ENCODE measurements around the gene R3HDM1. TPM values are rescaled to one million over a fixed set of nuclear protein-coding genes. Genes with fewer than 3 reads are reported as not detected.

R3HDM1 gene
- total RNA-seq, 1 experiment from 2014 or later: 62.6 TPM

GRCh38 chr2:135728064-135728743 lies 196.9 kb downstream of the R3HDM1 start:
- Histone ChIP-seq H3K36me3 (ENCODE audit: control insufficient read depth, insufficient read depth, low read length) (peaks cover 8% of the 10 kb centered on the region), H3K4me3 (ENCODE audit: low read depth in 2 of 2, low read length in 2 of 2) (no peak overlapping the region), H3K27ac (ENCODE audit: low read length) (no peak overlapping the region), H3K9me3 (ENCODE audit: control insufficient read depth, insufficient read depth, low read depth, low read length) (no peaks in the 10 kb centered on the region), H3K4me1 (ENCODE audit: control insufficient read depth, insufficient read depth, low read length) (no peaks in the 10 kb centered on the region), H3K27me3 (ENCODE audit: control insufficient read depth, insufficient read depth, low read length) (no peaks in the 10 kb centered on the region)
- BruUV-seq (replicated peaks): no TSS peak
- DNase-seq (ENCODE audit: low read depth, low spot score) (no peak), ATAC-seq (0 out of 2 replicates have a peak, but pooled peaks have one; percentile 59)
- ChIA-PET CTCF (interaction anchor here (0.5 kb wide), 1 partner anchor 581 kb away, joined by 6 read pairs; no protein-coding TSS in a partner anchor), POLR2A (no interaction called here)
- intact Hi-C loops (cut with micrococcal nuclease; ENCODE audit: unreplicated experiment): no loop called here
- TF ChIP-seq SIN3A (IDR thresholded peaks at IDR 0.05; ENCODE audit: borderline replicate concordance, insufficient read depth, low read depth, low read length) (no peak), POLR2AphosphoS5 (IDR thresholded peaks at IDR 0.05; ENCODE audit: low read depth, low read length) (no peak), CTCF (IDR thresholded peaks at IDR 0.05) (no peak)
- in situ Hi-C loops (cut with HindIII; ENCODE audit: low pct_unique_long_range_greater_than_20kb, low sequenced_read_pairs): no loop called here

- Histone ChIP-seq H3K4me1 (ENCODE audit: control insufficient read depth, insufficient read depth, low read length) (no peaks in the 10 kb centered on the region), H3K27me3 (ENCODE audit: control insufficient read depth, insufficient read depth, low read length) (no peaks in the 10 kb centered on the region), H3K9me3 (ENCODE audit: control insufficient read depth, insufficient read depth, low read depth, low read length) (no peaks in the 10 kb centered on the region), H3K27ac (ENCODE audit: low read length) (no peak overlapping the region), H3K4me3 (ENCODE audit: low read depth in 2 of 2, low read length in 2 of 2) (no peak overlapping the region), H3K36me3 (ENCODE audit: control insufficient read depth, insufficient read depth, low read length) (no peaks in the 10 kb centered on the region)
- DNase-seq (ENCODE audit: low read depth, low spot score) (no peak), ATAC-seq (no peak)
- CTCF ChIA-PET: no interaction called here
- in situ Hi-C loops (cut with HindIII; ENCODE audit: low pct_unique_long_range_greater_than_20kb, low sequenced_read_pairs): no loop called here
- BruUV-seq (replicated peaks): no TSS peak
- POLR2A ChIA-PET: interaction anchor here (0.5 kb wide), 1 partner anchor 727 kb away, joined by 5 read pairs; no protein-coding TSS in a partner anchor
- intact Hi-C loops (cut with micrococcal nuclease; ENCODE audit: unreplicated experiment): no loop called here
- no peak for TF ChIP-seq TCF7L2 (IDR thresholded peaks at IDR 0.05; ENCODE audit: low read depth, low read length)
- TF ChIP-seq POLR2AphosphoS5 (IDR thresholded peaks at IDR 0.05; ENCODE audit: low read depth, low read length): no peak
- TF ChIP-seq CTCF (IDR thresholded peaks at IDR 0.05): no peak
- no peak for TF ChIP-seq SIN3A (IDR thresholded peaks at IDR 0.05; ENCODE audit: borderline replicate concordance, insufficient read depth, low read depth, low read length)
- no peak for TF ChIP-seq REST (IDR thresholded peaks at IDR 0.05; ENCODE audit: insufficient read depth in 1 of 2, low read depth in 2 of 2, low read length in 1 of 2)
These were observed 201.3 kb downstream of the R3HDM1 start for GRCh38 chr2:135732561-135732960.

Measured in Panc1 (cell line).